ENCODE results near the gene SBF2. TPM values are rescaled to one million over a fixed set of nuclear protein-coding genes. Genes with fewer than 3 reads are reported as not detected.
"Not testable (repeated sequence)": the region's sequence is repeated elsewhere in the genome, so short reads cannot be mapped to it uniquely, and the experiment has no call there.

Gene SBF2
- total RNA-seq, 1 experiment from 2014 or later, result 16.7 TPM

DNA sequence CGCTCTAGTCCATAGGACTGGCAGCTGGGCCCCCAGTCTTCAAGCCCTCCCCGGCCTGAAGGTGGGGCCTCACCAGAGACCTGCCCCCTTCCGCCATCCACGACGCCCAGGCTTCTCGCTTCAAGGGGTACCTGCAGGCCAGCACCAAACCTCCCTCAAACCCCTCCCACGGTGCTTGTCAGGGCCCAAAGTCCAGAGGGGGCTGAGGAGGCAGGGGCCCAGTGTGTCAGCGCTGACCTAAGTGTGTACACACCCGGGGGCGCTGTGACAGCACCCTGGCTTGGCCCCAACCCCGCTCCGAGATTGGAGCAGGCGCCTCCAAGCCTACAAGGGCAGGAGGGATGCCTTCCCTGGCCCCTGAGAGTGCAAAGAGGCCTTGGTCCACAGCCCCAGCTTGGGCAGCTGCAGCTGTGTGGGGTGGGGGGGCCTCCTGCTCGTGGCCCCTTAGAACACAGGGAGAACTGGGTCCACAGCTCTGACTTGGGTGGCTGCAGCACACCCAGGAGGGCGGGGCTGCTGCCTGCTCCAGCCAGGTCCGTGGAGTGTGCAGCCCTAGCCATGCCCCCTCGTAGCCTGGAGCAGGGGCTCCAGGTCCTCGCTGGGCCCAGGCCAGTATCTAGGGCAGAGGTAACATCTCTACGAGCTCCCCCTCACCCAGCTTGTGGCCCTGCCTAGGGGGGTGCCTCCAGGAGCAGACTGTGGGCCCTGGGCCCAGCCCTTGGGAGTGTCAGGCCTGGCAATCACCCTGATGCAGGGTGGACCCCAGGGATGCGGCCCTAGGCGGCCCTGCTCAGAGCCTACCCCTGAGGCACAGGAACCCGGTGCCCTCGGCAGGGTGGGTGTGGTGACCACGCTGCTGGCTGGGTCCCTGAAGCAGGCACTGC is 4.9 kb downstream of the SBF2 start:
- H3K36me3 ChIP-seq, result peaks cover 20% of the 10 kb centered on the region
- no peak overlapping the region for H3K4me3 ChIP-seq
- no peak for DNase-seq
- H3K27me3 ChIP-seq, result no peaks in the 10 kb centered on the region
- no peaks in the 10 kb centered on the region for H3K9me3 ChIP-seq

GRCh38 chr11:10287766-10288715 is 6.0 kb downstream of the SBF2 start:
- Histone ChIP-seq H3K27me3 (no peaks in the 10 kb centered on the region), H3K36me3 (peaks cover 18% of the 10 kb centered on the region), H3K9me3 (no peaks in the 10 kb centered on the region), H3K4me3 (no peak overlapping the region)
- no peak for DNase-seq

GRCh38 chr11:10287140-10287539 is 6.9 kb downstream of the SBF2 start:
- no peaks in the 10 kb centered on the region for H3K27me3 ChIP-seq
- peaks cover 16% of the 10 kb centered on the region for H3K36me3 ChIP-seq
- no peak for DNase-seq
- no peaks in the 10 kb centered on the region for H3K9me3 ChIP-seq
- H3K4me3 ChIP-seq, result no peak overlapping the region

DNA sequence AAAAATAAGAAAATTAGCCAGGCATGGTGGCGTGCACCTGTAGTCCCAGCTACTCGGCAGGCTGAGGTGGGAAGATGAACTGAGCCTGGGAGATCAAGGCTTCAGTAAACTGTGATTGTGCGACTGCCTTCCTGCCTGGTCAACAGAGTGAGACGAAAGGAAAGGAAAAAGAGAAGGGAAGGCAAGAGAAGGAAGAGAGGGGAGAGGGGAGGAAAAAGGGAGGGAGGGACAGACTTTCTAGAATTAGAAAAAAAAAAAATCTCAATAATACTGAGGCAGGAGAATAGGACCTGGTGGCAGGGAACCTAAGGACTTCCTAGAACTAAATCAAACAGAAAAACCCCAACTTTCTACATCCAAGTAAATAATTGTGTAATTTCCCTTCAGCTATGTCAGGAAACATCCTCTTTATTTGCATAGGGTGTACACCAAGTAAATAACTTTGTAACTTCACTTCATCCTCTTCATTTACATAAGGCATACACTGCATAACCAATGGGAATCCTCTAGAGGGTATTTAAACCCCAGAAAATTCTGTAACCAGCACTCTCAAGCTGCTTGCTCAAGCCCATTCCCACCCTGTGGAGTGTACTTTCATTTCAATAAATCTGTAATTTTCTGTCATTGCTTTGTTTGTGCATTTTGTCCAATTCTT is 8.7 kb downstream of the SBF2 start:
- DNase-seq, result no peak
- Histone ChIP-seq H3K27me3 (no peaks in the 10 kb centered on the region), H3K9me3 (no peaks in the 10 kb centered on the region), H3K36me3 (peaks cover 3% of the 10 kb centered on the region), H3K4me3 (no peak overlapping the region)

DNA sequence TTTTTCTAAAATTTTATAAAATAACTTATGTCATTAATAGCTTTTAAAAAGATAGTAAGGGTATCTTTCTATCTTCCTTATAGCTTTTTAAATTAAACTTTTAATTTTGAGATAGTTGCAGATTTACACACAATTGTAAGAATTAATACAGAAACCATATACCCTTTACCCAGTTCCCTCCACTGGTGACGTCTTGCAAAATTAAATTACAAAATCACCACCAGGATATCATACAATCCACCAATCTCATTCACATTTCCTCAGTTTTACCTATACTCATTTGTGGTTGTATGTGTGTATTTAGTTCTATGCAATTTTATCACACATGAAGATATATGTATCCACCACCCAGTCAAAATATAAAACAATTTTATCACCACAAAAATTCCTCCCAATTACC is 10.0 kb downstream of the SBF2 start:
- Histone ChIP-seq H3K27me3 (no peaks in the 10 kb centered on the region), H3K9me3 (no peaks in the 10 kb centered on the region), H3K36me3 (no peaks in the 10 kb centered on the region; the same call in none of the 2 replicates), H3K4me3 (no peak overlapping the region)
- DNase-seq, result no peak

GRCh38 chr11:10282117-10282516 is 11.9 kb downstream of the SBF2 start:
- no peaks in the 10 kb centered on the region for H3K27me3 ChIP-seq
- DNase-seq, result no peak
- H3K36me3 ChIP-seq, result no peaks in the 10 kb centered on the region
- no peaks in the 10 kb centered on the region for H3K9me3 ChIP-seq
- H3K4me3 ChIP-seq, result no peak overlapping the region

GRCh38 chr11:10275714-10276113 is 18.3 kb downstream of the SBF2 start:
- H3K27me3 ChIP-seq, result no peaks in the 10 kb centered on the region
- no peaks in the 10 kb centered on the region for H3K9me3 ChIP-seq
- no peaks in the 10 kb centered on the region for H3K36me3 ChIP-seq
- DNase-seq, result no peak
- no peak overlapping the region for H3K4me3 ChIP-seq

- 0 out of 2 replicates have a peak, but pooled peaks cover under 1% of the 10 kb centered on the region for H3K36me3 ChIP-seq
- H3K9me3 ChIP-seq, result no peaks in the 10 kb centered on the region
- no peak overlapping the region for H3K4me3 ChIP-seq
- H3K27me3 ChIP-seq, result no peaks in the 10 kb centered on the region
- DNase-seq, result no peak
Observed at GRCh38 chr11:10274726-10275125, 19.3 kb downstream of the SBF2 start.

GRCh38 chr11:10273738-10274137 is 20.3 kb downstream of the SBF2 start:
- no peak overlapping the region for H3K4me3 ChIP-seq

GRCh38 chr11:10272132-10272531 is 21.9 kb downstream of the SBF2 start:
- Histone ChIP-seq H3K9me3 (no peaks in the 10 kb centered on the region), H3K36me3 (0 out of 2 replicates have a peak, but pooled peaks cover 7% of the 10 kb centered on the region), H3K4me3 (no peak overlapping the region), H3K27me3 (no peaks in the 10 kb centered on the region)
- DNase-seq, result no peak

More at GRCh38 chr11:10273738-10274137, 20.3 kb downstream of the SBF2 start:
- H3K27me3 ChIP-seq, result no peaks in the 10 kb centered on the region
- H3K9me3 ChIP-seq, result no peaks in the 10 kb centered on the region
- 0 out of 2 replicates have a peak, but pooled peaks cover 7% of the 10 kb centered on the region for H3K36me3 ChIP-seq
- DNase-seq, result no peak

DNA sequence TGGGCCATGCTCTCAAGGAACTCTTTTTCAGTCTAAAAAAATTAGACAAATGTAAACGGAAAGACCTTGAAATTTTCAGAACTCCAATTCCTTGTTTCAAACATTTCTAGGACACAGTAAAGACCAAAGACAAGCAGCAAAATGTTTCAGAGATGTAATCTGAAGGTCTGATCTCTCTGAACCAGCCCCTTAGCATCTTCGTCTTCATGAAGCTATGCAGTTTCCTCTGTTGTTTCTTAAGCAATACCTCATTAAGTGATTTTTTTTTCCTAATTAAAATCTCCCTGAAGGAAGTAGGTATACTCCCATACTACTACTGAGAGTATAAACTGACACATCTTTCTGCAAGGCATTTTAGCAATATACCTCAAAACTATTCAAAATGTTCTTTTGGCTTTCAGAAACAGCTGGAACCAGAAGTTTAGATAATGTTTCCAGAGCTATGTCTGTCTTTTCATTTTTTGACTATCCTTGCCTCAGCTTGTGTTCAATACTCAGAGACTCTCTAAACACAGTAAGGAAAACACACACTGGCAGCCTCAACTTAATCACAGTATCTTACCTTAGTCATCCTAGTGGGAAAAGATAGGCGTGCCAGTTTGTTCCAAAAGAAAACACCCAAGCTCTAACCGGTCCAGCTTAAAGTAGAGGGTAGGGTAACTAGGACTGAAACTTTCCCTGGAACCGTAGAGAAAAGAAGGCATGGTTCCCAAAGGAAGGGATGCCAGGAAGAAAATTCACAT is 25.1 kb downstream of the SBF2 start:
- H3K4me3 ChIP-seq, result no peak overlapping the region
- no peaks in the 10 kb centered on the region for H3K9me3 ChIP-seq
- no peaks in the 10 kb centered on the region for H3K27me3 ChIP-seq
- peaks cover 11% of the 10 kb centered on the region; the same call in 1 of the 2 replicates for H3K36me3 ChIP-seq
- no peak for DNase-seq

GRCh38 chr11:10267821-10268220 is 26.2 kb downstream of the SBF2 start:
- Histone ChIP-seq H3K27me3 (no peaks in the 10 kb centered on the region), H3K36me3 (peaks cover 11% of the 10 kb centered on the region; the same call in 1 of the 2 replicates)
- DNase-seq, result no peak

GRCh38 chr11:10265936-10266335 is 28.1 kb downstream of the SBF2 start:
- no peak for DNase-seq
- H3K36me3 ChIP-seq, result peaks cover 11% of the 10 kb centered on the region
- H3K9me3 ChIP-seq, result no peaks in the 10 kb centered on the region
- H3K4me3 ChIP-seq, result no peak overlapping the region
- no peaks in the 10 kb centered on the region for H3K27me3 ChIP-seq

More at GRCh38 chr11:10267821-10268220, 26.2 kb downstream of the SBF2 start:
- no peak overlapping the region for H3K4me3 ChIP-seq
- no peaks in the 10 kb centered on the region for H3K9me3 ChIP-seq

DNA sequence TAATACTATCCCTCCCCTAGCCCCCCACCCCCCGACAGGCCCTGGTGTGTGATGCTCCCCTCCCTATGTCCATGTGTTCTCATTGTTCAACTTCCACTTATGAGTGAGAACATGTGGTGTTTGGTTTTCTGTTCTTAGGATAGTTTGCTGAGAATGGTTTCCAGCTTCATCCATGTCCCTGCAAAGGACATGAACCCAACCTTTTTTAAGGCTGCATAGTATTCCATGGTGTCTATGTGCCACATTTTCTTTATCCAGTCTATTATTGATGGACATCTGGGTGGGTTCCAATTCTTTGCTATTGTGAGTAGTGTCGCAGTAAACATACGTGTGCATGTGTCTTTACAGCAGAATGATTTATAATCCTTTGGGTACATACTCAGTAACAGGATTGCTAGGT is 29.3 kb downstream of the SBF2 start:
- H3K27me3 ChIP-seq, H3K9me3 ChIP-seq, DNase-seq, H3K36me3 ChIP-seq, H3K4me3 ChIP-seq: not testable (repeated sequence)

- Histone ChIP-seq H3K27me3 (no peaks in the 10 kb centered on the region), H3K4me3 (no peak overlapping the region), H3K9me3 (no peaks in the 10 kb centered on the region), H3K36me3 (peaks cover 4% of the 10 kb centered on the region)
- DNase-seq, result no peak
Observed at GRCh38 chr11:10263929-10264328, 30.1 kb downstream of the SBF2 start.

- DNase-seq, result peak; percentile 31
- H3K36me3 ChIP-seq, result peaks cover 4% of the 10 kb centered on the region
Observed at GRCh38 chr11:10261821-10262220, 32.2 kb downstream of the SBF2 start.

More at GRCh38 chr11:10261821-10262220, 32.2 kb downstream of the SBF2 start:
- Histone ChIP-seq H3K9me3 (no peaks in the 10 kb centered on the region), H3K27me3 (no peaks in the 10 kb centered on the region), H3K4me3 (no peak overlapping the region)
